Bronchial epithelial cell (primary cell): ENCODE measurements around the gene CKAP5. TPM values are rescaled to one million over a fixed set of nuclear protein-coding genes. Genes with fewer than 3 reads are reported as not detected.

Experiments
- DNase-seq: peaks from one replicate; pipeline ENCODE4 v3.0.0-alpha.2; 2010; ENCODE audit warnings: low read depth
- FAIRE-seq: peaks from 2 replicates; lab custom pipeline; 2011; peaks lifted over from hg19 to GRCh38; lab: Jason Lieb, UNC
- H3K27me3 ChIP-seq: 2 replicates; pipeline ENCODE4 v1.5.1; 2011; ENCODE audit warnings: low read length; ENCODE audit not compliant: control insufficient read depth, insufficient read depth
- H3K36me3 ChIP-seq: 2 replicates; pipeline ENCODE4 v1.5.1; 2011; ENCODE audit warnings: low read length; ENCODE audit not compliant: control insufficient read depth, insufficient read depth
- H3K4me3 ChIP-seq: 2 replicates; pipeline ENCODE4 v1.5.1; 2011; ENCODE audit warnings: mild to moderate bottlenecking, low read depth, low read length, control low read depth
- total RNA-seq: library from RNA; depleted of rRNA; stranded (reverse); fragments of >200 nt; gene quantifications from 2 replicates; pipeline ENCODE4 v1.2.1, GENCODE V29; 2014
- TF ChIP-seq, protein P1 (sequence below): IDR thresholded peaks from 2 replicates; pipeline ENCODE4 v1.5.1; 2011; ENCODE audit warnings: mild to moderate bottlenecking, moderate library complexity, low read length, control low read depth, inconsistent platforms; ENCODE audit not compliant: insufficient read depth, severe bottlenecking

The CKAP5 gene
- total RNA-seq, 1 donor from 2014 or later: 41.6 TPM

DNA sequence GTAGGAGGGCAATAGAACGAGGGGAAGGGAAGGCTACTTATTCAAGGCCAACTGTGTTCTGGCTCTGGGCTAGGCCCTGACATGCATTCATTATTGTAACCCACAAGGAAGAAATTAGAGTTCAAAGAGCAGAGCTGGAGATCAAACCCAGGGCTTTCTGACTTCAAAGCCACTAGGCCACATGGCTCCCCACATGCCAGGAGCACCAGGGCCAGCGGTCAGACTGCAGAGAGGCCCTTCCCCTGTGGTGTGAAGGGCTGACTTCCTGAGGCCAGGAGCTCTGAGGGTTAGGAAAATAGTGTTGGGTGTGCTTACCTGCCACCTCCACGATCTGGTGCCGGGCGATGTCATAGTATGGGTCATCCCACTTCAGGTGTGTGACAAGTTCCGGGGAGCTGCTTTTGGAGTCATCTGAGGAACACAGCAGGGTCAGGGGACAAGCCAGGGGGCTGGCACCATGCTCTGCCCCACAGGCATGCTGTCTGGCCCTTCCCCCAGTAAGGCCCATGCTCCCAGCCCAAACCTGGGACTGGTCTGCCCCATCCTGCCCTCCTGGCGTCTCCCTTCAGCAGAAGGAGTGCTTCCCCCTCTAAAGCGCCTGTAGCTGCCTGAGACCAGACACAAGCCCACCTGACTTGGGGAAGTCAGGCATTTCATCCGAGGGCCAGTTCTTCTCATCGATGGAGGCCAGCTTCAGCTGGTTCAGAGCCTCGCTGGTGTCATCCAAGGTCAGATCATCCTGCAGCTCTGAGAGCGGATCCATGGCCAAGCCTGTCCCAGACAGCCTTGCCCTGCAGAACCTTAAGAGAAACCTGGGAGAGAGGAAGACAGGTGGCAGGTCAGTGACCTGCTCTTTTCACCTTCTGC is 150.5 kb downstream of the CKAP5 start:
- H3K4me3 ChIP-seq: no peak overlapping the region
- TF ChIP-seq, protein P1, sequence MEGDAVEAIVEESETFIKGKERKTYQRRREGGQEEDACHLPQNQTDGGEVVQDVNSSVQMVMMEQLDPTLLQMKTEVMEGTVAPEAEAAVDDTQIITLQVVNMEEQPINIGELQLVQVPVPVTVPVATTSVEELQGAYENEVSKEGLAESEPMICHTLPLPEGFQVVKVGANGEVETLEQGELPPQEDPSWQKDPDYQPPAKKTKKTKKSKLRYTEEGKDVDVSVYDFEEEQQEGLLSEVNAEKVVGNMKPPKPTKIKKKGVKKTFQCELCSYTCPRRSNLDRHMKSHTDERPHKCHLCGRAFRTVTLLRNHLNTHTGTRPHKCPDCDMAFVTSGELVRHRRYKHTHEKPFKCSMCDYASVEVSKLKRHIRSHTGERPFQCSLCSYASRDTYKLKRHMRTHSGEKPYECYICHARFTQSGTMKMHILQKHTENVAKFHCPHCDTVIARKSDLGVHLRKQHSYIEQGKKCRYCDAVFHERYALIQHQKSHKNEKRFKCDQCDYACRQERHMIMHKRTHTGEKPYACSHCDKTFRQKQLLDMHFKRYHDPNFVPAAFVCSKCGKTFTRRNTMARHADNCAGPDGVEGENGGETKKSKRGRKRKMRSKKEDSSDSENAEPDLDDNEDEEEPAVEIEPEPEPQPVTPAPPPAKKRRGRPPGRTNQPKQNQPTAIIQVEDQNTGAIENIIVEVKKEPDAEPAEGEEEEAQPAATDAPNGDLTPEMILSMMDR: no peak
- FAIRE-seq: no peak
- DNase-seq: no peak
- H3K36me3 ChIP-seq: peaks cover 27% of the 10 kb centered on the region
- no peaks in the 10 kb centered on the region for H3K27me3 ChIP-seq

DNA sequence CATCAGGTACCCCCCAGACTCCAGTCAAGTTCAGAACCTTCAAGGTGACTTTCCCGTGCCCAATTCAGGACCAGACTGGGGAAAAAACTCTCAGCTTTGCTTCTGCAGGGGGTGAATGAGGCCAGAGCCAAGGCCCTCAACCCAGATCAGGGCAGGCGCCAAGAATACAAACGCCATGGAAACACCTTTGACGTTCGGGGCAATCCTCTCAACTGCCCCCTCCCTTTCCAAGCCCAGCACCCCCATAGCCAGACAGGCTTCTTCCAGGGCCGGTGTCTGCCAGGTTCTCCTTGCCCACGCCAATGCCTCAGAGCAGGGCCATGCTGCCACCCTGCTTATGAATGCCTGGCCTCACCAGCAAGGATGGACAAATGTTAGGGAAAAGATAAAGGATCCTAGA is 151.5 kb downstream of the CKAP5 start:
- TF ChIP-seq, protein P1: no peak
- FAIRE-seq: no peak

DNA sequence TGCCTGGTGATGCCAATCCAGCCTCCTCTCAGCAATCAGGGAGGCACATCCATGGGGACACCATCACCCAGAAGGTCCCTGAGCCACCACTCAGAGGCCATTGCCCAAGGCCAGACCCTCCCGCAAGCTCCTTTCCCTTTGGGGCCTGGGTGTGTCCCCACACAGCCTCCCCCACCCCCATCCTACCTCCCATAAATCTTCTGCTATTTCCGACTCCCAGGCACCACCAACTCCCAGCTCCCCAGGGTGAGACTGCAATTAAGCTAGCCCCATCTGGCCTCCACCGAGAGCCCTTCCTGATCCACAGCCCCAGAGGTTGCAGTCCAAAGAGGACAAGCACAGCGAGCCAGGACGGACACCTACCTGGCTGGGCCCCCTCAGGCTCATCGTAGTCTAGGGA is 152.0 kb downstream of the CKAP5 start:
- no peak for FAIRE-seq
- Histone ChIP-seq H3K27me3 (no peaks in the 10 kb centered on the region), H3K36me3 (peaks cover 27% of the 10 kb centered on the region), H3K4me3 (no peak overlapping the region)
- DNase-seq: no peak
- TF ChIP-seq, protein P1: no peak

More for the DNA sequence above, 151.5 kb downstream of the CKAP5 start:
- no peak overlapping the region for H3K4me3 ChIP-seq
- no peaks in the 10 kb centered on the region for H3K27me3 ChIP-seq
- no peak for DNase-seq
- H3K36me3 ChIP-seq: peaks cover 27% of the 10 kb centered on the region

DNA sequence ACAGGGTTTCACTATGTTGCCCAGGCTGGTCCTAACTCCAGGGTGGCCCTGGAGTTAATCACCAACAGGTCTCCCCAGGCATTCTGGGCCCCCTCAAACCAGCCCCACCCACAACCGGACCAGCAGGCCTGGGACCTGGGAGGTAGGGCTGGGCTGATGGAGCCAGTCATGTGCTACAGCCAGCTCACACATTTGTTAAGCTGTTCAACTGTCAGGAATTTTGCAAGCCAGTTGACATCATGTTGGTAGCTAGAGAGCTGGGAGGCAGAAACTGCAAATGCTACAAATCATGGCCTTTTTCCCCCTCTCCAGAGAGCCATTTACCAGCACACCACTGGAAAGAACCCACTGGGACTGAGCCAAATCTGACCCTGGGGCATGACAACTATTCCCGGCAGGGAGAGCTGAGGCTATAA is 152.5 kb downstream of the CKAP5 start:
- FAIRE-seq: peak; percentile 52
- TF ChIP-seq, protein P1: no peak
- peak; percentile 60 for DNase-seq

More for the DNA sequence above, 152.5 kb downstream of the CKAP5 start:
- Histone ChIP-seq H3K4me3 (no peak overlapping the region), H3K36me3 (peaks cover 27% of the 10 kb centered on the region), H3K27me3 (no peaks in the 10 kb centered on the region)

Other genes with a start within 250 kb of the CKAP5 start
- gene HARBI1, start 229.1 kb downstream of the CKAP5 start, total RNA-seq: 8.4 and 10.4 TPM in 2 replicates
- gene ATG13, start 228.7 kb downstream of the CKAP5 start, total RNA-seq: 36.9 and 63.5 TPM in 2 replicates
- 15.5 and 19.6 TPM in 2 replicates for gene ARHGAP1, start 145.7 kb downstream of the CKAP5 start, total RNA-seq
- gene ZNF408, start 145.2 kb downstream of the CKAP5 start, total RNA-seq: 7.6 and 8.2 TPM in 2 replicates
- gene F2, start 127.1 kb downstream of the CKAP5 start, total RNA-seq: 0.26 and 0.38 TPM in 2 replicates
- 3.3 and 5.0 TPM in 2 replicates for gene LRP4, start 72.3 kb upstream of the CKAP5 start, total RNA-seq
- 6.6 and 9.1 TPM in 2 replicates for gene CSTPP1, start 90.5 kb upstream of the CKAP5 start, total RNA-seq